ENCODE results near the gene GALNT2.

Gene GALNT2

GRCh38 chr1:230149751-230150584, 82.9 kb downstream of the GALNT2 start:
- peak; percentile 46 for DNase-seq

- DNase-seq, result no peak
Measured at GRCh38 chr1:230150615-230151014, 83.6 kb downstream of the GALNT2 start.

DNA sequence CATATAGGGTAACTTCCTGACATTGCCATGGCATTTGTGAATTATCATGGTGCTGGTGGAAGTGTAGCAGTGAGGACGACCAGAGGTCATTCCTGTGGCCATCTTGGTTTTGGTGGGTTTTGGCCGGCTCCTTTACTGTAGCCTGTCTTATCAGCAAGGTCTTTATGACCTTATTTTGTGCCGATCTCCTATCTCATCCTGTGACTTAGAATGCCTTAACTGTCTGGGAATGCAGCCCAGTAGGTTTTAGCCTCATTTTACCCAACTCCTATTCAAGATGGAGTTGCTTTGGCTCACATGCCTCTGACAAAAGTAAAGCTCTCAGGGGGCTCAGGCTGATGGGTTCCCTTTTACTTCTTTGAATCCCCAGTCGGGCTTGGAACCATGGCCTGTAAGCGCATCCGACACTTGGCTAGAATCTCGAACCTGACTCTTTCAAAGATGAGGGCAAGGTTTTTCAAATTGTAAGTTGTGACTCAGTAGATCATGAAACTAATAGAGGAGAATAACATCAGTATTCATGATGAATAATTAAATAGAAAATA, 85.0 kb downstream of the GALNT2 start:
- DNase-seq, result no peak

DNA sequence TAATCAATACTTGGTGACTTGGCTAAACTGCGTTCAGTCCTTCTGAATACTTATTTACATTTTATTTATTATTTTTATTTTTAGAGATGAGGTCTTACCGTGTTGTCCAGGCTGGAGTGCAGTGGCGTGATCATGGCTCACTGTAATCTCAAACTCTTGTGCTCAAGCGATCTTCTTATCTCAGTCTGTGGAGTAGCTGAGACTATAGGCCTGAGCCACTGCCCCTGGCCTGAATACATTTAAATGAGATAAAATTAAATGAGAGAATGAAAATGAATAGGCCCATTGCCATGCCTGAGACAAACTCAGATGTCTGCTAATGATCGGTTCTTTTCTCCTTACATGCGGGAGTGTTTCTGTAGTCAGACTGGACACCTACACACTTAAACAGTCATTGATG, 86.0 kb downstream of the GALNT2 start:
- DNase-seq, result no peak

DNA sequence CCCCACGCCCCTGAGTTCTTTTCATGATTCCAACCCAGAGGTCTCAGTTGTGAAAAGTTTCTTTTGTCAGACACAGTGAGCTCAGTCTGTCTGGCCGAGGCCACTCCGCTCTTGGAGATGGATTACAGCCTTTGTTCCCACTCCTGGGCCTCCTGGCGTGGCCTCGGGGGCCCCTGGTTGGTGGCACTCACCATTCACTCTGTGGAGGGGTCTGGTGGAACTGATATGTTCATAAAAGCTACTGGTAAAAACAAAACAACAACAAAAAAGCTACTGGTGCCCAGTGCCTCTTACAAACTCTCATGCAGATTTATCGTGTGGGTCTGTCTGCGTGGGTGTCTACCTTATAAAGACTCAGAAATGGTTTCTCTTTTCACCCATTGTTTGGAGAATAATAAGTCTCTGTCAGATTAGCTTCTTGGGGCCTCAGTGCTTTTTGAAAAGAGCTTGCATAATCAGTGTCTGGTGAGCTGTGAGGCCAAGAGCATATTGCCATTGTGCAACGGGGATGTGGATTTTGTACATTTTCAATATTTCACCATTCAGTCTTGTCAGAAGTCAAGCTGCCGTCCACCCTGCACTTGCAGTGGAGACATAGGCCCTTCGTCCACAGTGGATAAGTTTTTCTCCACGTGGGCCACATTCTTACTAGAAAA, 86.7 kb downstream of the GALNT2 start:
- DNase-seq, result no peak

GRCh38 chr1:230155021-230155420, 88.0 kb downstream of the GALNT2 start:
- DNase-seq, result no peak

GRCh38 chr1:230156068-230156467, 89.0 kb downstream of the GALNT2 start:
- no peak for DNase-seq

DNA sequence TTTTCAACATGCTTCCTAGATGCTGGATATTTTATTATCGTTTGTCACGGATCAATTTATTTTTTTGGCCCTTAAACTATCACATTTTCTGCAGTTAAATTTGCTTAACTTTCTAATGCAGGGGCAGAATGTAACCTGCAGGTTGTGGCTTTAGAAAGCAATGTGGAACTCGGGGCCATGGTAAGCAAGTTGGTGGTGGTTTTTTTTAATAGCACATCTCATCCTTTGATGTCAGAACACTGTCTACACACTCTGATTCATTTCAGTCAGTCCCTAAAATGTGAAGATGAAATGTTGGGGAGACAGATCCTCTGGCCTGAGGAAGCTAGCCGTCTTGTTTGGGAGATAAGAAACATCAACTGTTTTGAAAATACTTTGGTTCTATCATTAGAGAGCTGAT, 89.5 kb downstream of the GALNT2 start:
- no peak for DNase-seq

DNA sequence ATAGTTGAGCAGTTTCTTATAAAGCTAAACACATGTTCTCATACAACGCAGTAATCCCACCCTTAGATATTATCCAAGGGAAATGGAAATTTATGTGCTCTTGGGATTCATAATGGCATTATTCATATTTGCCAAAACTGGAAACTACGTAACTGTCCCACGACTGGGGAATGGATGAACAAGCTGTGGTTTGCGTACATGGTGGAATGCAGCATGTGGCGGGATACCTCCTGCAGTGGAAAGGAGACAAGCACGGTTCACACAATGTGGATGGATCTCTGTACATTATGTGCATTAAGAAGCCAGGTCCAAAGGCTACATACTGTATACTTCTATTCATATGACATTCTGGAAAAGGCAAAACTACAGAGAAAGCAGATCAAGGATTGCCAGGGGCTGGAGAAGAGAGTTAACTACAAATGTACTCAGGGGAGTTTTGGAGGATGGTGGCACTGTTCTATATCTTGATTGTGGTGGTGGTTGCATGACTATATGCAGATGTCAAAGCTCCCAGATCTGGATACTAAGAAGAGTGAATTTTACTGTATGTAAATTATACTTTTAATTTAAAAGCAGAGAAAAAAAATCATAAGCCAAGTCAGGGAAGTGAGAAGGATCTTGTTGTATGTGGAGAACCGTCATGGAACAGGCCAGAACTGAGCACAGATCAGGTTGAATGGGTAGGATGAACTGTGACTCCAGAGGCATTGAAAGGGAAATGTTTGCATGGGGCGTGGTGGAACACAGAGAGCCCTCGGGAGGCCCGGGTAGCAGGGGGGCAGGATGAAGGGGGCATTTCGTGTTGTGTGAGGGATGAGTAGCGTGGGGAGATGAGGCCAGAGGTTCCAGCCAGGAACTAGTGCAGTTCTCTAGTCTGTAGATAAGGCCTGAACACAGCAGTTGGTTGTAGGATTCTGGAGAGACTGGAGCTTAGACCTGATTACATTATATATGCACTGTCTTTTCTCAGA, 90.7 kb downstream of the GALNT2 start:
- no peak for DNase-seq

DNA sequence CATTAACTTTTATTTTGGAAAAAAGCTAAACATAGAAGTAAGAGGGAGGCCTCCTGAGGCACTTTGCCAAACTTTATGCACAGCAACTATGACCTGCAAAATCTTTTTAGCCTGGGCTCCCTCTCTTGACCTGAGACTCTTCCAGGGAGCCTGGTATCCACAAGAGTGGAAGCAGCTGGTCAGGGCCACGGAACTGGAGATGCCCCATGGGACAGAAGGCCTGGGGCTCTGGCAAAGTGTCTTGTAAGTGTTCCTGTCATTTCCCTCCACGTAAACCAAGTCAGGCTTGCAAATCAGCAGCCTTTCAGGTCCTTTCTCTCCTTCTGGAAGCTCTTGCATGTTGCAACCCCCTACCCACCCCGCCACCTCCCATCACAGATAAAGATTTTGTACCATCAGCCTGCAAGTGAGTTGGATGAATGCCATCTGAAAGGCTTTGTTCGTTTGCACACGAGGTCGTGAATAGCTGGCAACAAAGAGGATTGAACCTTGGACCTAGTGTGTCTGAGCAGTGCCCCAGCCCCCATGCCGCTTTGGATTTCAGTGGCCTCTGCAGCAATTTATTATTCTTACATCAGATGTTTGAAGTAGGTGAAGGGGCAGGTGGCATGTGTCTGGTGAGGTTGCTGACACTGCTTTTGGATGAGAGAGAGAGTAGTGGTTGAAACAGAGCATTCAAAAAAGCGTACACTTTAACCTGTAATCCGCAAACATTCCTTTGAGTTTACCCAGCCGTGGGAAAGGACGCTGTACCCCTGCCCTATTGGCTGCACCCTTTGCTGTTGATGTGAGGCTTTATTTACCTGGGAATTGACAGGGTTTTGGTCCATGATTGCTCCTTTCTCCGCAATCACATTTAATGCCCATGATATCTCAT, 91.6 kb downstream of the GALNT2 start:
- peak; percentile 80 for DNase-seq

GRCh38 chr1:230159580-230159979, 92.5 kb downstream of the GALNT2 start:
- DNase-seq, result no peak

DNA sequence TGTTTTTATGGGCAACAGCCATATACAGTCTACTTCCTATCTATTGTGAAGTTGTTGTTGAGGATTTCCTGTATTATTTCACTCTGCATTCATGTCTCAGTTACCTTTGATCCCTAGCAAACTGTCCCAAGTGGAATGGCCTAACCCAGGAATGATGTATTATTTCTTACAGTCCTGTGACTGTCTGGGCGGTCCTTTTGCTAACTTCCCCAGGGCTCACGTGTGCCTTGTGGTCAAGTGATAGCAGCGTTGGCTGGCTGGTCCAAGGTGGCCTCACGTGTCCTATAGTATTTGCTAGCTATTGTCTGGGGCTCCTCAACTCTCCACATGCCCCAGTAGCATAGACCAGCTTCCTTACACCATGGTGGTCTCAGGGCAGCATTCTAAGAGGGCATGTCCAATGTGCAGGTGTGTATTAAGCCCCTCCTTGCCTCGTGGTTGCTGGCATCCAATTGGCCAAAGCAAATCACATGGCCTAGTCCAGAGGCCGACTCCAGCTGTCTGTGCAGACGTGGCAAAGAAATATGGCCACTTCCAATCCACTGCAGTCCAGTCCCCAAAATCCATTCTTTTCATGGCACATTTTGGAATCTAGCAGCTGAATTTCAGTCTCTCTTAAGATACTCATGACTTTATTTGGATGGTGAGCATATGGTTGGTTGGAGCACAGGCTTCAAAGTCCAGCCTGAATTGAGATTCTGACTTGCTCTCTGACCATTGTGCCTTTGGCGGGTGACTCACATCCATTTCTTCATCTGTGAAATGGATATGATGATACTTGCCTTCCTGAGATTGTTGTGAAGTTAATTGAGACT, 94.1 kb downstream of the GALNT2 start:
- no peak for DNase-seq

DNA sequence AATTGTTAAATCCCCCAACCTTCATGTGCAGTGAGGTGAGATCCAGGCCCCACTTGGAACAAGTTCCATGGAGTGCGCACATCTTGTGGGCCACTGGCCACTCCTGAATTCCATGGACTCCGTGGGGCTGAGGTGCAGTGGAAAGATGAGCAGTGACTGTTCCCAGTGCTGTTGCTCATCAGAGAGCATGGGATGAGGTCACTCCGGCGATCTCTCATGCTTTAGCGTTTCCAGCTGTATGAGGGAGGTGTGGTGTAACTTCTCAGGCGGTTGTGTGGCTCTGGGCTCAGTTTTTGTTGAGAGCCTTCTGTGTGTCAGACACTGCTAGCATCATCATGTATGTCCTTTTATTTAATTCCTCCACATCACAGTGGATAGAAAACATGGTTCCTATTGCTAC, 96.2 kb downstream of the GALNT2 start:
- no peak for DNase-seq

DNA sequence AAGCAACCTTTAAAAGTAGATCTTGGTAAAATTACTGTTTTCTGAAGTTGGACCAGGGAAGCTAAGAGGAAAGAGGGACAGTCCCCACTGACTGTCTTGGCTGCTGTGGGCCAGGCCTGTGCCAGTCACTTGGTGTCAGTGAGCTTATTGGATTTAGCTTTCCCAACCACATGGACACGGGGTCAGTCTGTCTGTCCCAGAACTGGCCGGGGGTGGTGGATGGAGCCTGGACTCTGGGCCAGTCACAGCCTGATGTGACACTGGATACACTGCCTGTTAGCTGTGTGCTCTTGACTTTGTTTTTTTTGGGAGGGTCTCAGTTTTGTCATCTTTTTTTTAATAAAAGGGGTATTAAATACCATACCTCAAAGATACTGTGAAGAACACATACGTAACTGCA, 96.7 kb downstream of the GALNT2 start:
- no peak for DNase-seq

DNA sequence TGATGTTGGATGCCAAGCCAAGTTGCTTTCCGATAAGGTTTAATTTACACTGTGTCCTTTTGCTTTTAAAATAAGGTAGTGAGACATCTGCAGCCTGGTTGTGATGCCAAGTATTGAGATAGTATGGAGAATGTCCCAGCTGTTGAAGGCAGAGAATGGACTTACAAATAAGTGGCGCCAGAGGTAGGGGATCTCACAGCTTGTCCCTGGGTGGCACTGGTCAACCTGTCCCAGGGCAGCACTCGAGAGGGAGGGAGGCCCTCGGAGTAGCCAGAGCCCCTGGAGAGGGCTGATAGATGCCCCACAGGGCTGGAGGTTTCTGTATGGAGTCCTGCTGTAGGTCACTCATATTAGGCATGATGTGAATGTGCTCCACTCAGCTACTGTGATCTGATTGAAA, 98.5 kb downstream of the GALNT2 start:
- no peak for DNase-seq

DNA sequence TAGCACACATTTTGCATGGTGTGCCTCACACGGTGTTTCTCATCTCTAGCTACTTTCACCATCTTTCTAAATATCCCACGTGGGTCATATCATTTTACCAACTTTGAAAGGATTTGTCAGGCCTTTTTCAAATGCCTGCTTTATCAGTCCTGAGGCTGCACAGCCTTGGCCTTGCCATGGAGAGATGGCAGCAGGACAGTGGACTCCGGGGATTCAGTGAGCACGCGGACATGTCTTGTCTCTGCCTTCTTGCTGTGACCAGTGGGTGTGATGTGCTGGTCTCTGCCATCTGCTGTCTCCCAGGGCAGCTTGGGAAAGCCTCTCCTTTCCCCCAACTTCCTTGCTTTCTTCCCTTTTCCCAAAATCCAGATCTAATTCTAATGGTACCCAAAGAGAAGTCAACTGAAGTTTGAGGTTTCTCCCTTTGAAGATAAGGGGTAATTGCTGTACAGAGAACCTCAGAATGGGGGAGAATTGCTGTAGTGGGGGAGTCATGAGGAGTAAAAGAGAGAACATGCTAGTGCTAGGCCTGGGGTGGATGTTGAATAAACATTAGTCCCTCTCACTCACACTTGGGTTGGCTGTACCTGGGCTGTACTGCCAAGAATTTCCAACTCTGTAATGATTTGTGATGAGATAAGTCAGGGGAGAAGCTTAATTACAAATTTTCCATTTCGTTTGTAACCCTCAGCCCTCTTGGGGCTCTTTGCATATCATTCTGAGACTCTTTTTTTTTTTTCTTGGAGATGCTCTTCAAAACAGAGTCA, 99.5 kb downstream of the GALNT2 start:
- no peak for DNase-seq

GRCh38 chr1:230167419-230167852, 100.4 kb downstream of the GALNT2 start:
- DNase-seq, result no peak

DNA sequence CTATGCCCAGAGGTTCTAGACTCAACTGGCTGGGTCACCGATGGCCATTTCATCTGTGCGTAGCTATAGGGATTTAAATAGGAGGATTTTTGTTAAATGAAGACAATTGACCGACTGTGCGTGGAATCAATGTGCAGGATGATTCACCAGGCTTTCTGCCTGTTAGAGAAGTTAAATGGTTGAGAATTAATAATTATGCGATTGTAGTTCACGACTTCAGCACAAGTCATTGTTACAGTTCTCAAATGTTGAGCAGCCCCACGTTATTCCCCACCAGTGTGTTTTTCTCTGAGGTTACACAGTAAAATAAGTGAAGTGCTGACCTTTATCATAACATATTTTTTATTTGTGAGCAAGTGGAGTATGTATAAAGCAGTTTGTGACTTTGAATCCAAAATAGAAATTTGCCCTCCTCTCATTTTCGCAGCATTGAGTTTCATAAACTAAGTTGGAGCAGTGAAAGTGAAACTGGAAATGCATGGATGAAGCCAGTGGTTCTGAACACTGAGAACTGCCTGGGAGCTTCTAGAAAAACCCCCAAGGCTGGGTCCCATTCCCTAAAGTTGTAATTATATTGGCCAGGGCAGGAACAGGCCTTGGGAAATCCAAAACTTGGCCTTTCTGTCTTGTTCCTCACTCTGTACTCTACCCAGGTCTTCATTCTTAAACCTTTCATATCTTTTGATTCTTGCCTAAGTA, 102.6 kb downstream of the GALNT2 start:
- no peak for DNase-seq

- no peak for DNase-seq
Measured at GRCh38 chr1:230170153-230170547, 103.1 kb downstream of the GALNT2 start.

DNA sequence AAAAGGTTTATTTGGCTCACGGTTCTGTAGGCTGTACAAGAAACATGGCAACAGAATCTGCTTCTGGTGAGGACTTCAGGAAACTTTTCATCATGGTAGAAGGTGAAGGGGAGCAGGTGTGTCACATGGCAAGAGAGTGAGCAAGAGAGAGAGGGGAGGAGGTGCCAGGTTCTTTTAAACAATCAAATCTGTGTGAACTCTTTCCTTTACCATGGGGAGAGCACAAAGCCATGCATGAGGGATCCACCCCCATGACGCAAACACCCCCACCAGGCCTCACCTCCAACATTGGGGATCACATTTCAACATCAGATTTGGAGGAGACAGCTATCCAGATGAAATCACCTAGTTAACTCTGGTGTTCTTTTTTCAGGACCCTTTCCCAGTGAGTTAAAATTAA, 103.6 kb downstream of the GALNT2 start:
- no peak for DNase-seq
